ENCODE data around the gene APOBEC2. TPM values are rescaled to one million over a fixed set of nuclear protein-coding genes. Genes with fewer than 3 reads are reported as not detected.

Gene APOBEC2
- total and polyA plus RNA-seq, 2 of the 13 experiments (the other 11 are each of a cell fraction or from before 2014, with no cell fraction given) = 0.09 TPM; not detected in 1

DNA sequence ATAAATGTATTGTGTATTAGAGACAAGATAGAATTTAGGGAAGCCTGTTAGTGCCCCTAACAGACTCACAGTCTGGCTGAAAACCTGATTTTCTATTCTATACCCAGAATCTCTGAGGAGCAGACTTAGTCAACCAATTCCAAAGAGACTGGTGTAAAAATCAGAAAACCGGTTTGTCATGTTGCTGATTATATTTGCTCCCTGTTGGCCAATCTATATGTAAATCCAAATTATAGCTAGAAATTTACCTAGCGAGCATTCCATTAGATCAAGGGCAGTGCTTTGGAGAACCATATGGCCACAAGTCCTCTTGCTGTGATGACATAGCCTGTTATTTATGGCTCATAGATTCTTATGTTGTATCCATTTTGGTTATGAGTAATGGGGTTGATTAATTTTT, 24.5 kb downstream of the APOBEC2 start:
- no peak overlapping the region for H3K9ac ChIP-seq (ENCODE audit: insufficient read depth, low read depth, low read length)
- no peak overlapping the region for H3K4me2 ChIP-seq (ENCODE audit: low read depth, low read length)
- in situ Hi-C loops (cut with HindIII; ENCODE audit: extremely low pct_ligation_motif_present, low pct_unique_long_range_greater_than_20kb) (no loop called here), intact Hi-C loops (cut with micrococcal nuclease; ENCODE audit: unreplicated experiment) (no loop called here)
- no peaks in the 10 kb centered on the region for H3K9me3 ChIP-seq (ENCODE audit: low read length)
- peaks cover 10 to 34% of the 10 kb centered on the region in 2 experiments for H3K36me3 ChIP-seq (replicated peaks in 1 of 2; ENCODE audit: control insufficient read depth in 1 of 2, insufficient read depth in 2 of 2, low read length in 2 of 2)
- H2AFZ ChIP-seq (ENCODE audit: low read length) = no peak overlapping the region
- peaks cover 17% of the 10 kb centered on the region for H4K20me1 ChIP-seq (ENCODE audit: insufficient read depth, low read length)
- FAIRE-seq (no peak), ATAC-seq (no peak), DNase-seq (ENCODE audit: low spot score) (no peak)
- no peaks in the 10 kb centered on the region; a peak in 2 of 5 replicates for H3K27me3 ChIP-seq (ENCODE audit: control insufficient read depth in 1 of 2, insufficient read depth in 2 of 2, low read length in 2 of 2)
- ChIA-PET CTCF (ENCODE audit: low intra/inter-chr PET ratio, low total read pairs) (no interaction called here), POLR2A (no interaction called here)
- BruUV-seq (replicated peaks) = no TSS peak
- no peak overlapping the region for H3K4me3 ChIP-seq (replicated peaks in 1 of 3; ENCODE audit: insufficient read depth in 1 of 3, low read depth in 2 of 3, low read length in 3 of 3)
- H3K79me2 ChIP-seq (ENCODE audit: insufficient read depth, low read length) = peaks cover 74% of the 10 kb centered on the region
- no peak overlapping the region for H3K27ac ChIP-seq (ENCODE audit: extremely low read length, insufficient read depth, low read length)
- TF ChIP-seq RFX5 (IDR thresholded peaks at IDR 0.05; ENCODE audit: low read depth, low read length) (no peak), ZBTB21 (CRISPR knock-in tag; IDR thresholded peaks at IDR 0.05) (no peak), SIN3B (IDR thresholded peaks at IDR 0.05; ENCODE audit: low read length) (no peak), HCFC1 (IDR thresholded peaks at IDR 0.05; ENCODE audit: low read depth, low read length) (no peak), ZNF670 (CRISPR knock-in tag; IDR thresholded peaks at IDR 0.05; ENCODE audit: borderline replicate concordance) (no peak), KLF6 (CRISPR knock-in tag; IDR thresholded peaks at IDR 0.05) (no peak), KDM5B (CRISPR knock-in tag; IDR thresholded peaks at IDR 0.05; ENCODE audit: borderline replicate concordance) (no peak), SMARCE1 (IDR thresholded peaks at IDR 0.05; ENCODE audit: borderline replicate concordance) (no peak), RFX1 (IDR thresholded peaks at IDR 0.05) (no peak), ZBTB49 (CRISPR knock-in tag; IDR thresholded peaks at IDR 0.05; ENCODE audit: borderline replicate concordance) (no peak), ZNF879 (CRISPR knock-in tag; IDR thresholded peaks at IDR 0.05) (no peak), CAMTA2 (CRISPR knock-in tag; IDR thresholded peaks at IDR 0.05; ENCODE audit: borderline replicate concordance) (no peak)
- TF ChIP-seq, protein P1, sequence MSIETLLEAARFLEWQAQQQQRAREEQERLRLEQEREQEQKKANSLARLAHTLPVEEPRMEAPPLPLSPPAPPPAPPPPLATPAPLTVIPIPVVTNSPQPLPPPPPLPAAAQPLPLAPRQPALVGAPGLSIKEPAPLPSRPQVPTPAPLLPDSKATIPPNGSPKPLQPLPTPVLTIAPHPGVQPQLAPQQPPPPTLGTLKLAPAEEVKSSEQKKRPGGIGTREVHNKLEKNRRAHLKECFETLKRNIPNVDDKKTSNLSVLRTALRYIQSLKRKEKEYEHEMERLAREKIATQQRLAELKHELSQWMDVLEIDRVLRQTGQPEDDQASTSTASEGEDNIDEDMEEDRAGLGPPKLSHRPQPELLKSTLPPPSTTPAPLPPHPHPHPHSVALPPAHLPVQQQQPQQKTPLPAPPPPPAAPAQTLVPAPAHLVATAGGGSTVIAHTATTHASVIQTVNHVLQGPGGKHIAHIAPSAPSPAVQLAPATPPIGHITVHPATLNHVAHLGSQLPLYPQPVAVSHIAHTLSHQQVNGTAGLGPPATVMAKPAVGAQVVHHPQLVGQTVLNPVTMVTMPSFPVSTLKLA (IDR thresholded peaks at IDR 0.05) = no peak
- TF ChIP-seq, protein P2, sequence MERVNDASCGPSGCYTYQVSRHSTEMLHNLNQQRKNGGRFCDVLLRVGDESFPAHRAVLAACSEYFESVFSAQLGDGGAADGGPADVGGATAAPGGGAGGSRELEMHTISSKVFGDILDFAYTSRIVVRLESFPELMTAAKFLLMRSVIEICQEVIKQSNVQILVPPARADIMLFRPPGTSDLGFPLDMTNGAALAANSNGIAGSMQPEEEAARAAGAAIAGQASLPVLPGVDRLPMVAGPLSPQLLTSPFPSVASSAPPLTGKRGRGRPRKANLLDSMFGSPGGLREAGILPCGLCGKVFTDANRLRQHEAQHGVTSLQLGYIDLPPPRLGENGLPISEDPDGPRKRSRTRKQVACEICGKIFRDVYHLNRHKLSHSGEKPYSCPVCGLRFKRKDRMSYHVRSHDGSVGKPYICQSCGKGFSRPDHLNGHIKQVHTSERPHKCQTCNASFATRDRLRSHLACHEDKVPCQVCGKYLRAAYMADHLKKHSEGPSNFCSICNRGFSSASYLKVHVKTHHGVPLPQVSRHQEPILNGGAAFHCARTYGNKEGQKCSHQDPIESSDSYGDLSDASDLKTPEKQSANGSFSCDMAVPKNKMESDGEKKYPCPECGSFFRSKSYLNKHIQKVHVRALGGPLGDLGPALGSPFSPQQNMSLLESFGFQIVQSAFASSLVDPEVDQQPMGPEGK (CRISPR knock-in tag; IDR thresholded peaks at IDR 0.05) = no peak
- TF ChIP-seq, protein P3, sequence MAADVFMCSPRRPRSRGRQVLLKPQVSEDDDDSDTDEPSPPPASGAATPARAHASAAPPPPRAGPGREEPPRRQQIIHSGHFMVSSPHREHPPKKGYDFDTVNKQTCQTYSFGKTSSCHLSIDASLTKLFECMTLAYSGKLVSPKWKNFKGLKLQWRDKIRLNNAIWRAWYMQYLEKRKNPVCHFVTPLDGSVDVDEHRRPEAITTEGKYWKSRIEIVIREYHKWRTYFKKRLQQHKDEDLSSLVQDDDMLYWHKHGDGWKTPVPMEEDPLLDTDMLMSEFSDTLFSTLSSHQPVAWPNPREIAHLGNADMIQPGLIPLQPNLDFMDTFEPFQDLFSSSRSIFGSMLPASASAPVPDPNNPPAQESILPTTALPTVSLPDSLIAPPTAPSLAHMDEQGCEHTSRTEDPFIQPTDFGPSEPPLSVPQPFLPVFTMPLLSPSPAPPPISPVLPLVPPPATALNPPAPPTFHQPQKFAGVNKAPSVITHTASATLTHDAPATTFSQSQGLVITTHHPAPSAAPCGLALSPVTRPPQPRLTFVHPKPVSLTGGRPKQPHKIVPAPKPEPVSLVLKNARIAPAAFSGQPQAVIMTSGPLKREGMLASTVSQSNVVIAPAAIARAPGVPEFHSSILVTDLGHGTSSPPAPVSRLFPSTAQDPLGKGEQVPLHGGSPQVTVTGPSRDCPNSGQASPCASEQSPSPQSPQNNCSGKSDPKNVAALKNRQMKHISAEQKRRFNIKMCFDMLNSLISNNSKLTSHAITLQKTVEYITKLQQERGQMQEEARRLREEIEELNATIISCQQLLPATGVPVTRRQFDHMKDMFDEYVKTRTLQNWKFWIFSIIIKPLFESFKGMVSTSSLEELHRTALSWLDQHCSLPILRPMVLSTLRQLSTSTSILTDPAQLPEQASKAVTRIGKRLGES (CRISPR knock-in tag; IDR thresholded peaks at IDR 0.05; ENCODE audit: borderline replicate concordance) = no peak
- H3K4me1 ChIP-seq (ENCODE audit: insufficient read depth, low read length) = peaks cover 29% of the 10 kb centered on the region
- WGBS (ENCODE audit: low lambda C conversion rate) = 96% methylated on average over 2 of the region's 2 CpGs
